K562 (cell line): Measurements from ENCODE around the gene STAB2.

Experiments
- BHLHE40 ChIP-seq: IDR thresholded peaks from 2 replicates; pipeline ENCODE4 v1.6.1; 2011; ENCODE audit warnings: low read length, improper control_type of control experiment
- CTBP1 ChIP-seq: fragments of 450-650 bp; IDR thresholded peaks from 2 replicates; pipeline ENCODE4 v1.6.1; 2016; ENCODE audit warnings: borderline replicate concordance
- CTCF ChIP-seq, 3 experiments: IDR thresholded peaks in 2 of 3; conservative IDR thresholded peaks in 1 of 3; 2 replicates each; pipeline ENCODE4 v1.5.1; 2011 to 2012; ENCODE audit warnings: low read length in 3 of 3, mild to moderate bottlenecking in 3 of 3, control low read depth in 2 of 3, improper control_type of control experiment in 1 of 3, inconsistent platforms in 1 of 3, low read depth in 1 of 3, mixed read lengths in 1 of 3, moderate library complexity in 1 of 3; ENCODE audit not compliant: insufficient read depth in 2 of 3
- DNMT1 ChIP-seq: fragments of 450-650 bp; IDR thresholded peaks from 2 replicates; pipeline ENCODE4 v1.6.1; 2016; ENCODE audit warnings: antibody characterized with exemption, mild to moderate bottlenecking
- MAX ChIP-seq: sonication (generic); formaldehyde crosslinking; IDR thresholded peaks from 2 replicates; pipeline ENCODE4 v1.9.0; 2022; ENCODE audit warnings: mild to moderate bottlenecking, missing genetic modification reagents
- POLR2A ChIP-seq: fragments of 450-650 bp; conservative IDR thresholded peaks from 2 replicates; pipeline ENCODE4 v1.6.1; 2016
- RBM15 ChIP-seq: fragments of 200-400 bp; formaldehyde crosslinking; IDR thresholded peaks from 2 replicates; pipeline ENCODE4 v1.6.1; 2018; ENCODE audit warnings: mild to moderate bottlenecking, low read length, moderate library complexity; ENCODE audit not compliant: insufficient read depth
- SIN3A ChIP-seq, 2 experiments: fragments of 150-350 bp in 1 of 2; IDR thresholded peaks; 2 replicates each; pipeline ENCODE4 v1.6.1; 2011 to 2016; ENCODE audit warnings: borderline replicate concordance in 2 of 2, low read depth in 2 of 2, low read length in 2 of 2, mild to moderate bottlenecking in 2 of 2, moderate library complexity in 2 of 2; ENCODE audit not compliant: control insufficient read depth in 1 of 2
- TAL1 ChIP-seq: fragments of 450-650 bp; IDR thresholded peaks from 2 replicates; pipeline ENCODE4 v1.6.1; 2016; ENCODE audit warnings: mild to moderate bottlenecking
- TCF7L2 ChIP-seq: fragments of 150-350 bp; IDR thresholded peaks from 2 replicates; pipeline ENCODE4 v1.6.1; 2016; ENCODE audit warnings: low read depth, mild to moderate bottlenecking, low read length, moderate library complexity
- ZNF445 ChIP-seq: fragments of 250-450 bp; sonication (Bioruptor Pico); IDR thresholded peaks from 2 replicates; pipeline ENCODE4 v1.4.0; 2020; ENCODE audit warnings: low read depth, mild to moderate bottlenecking, moderate library complexity
- ZNF589 ChIP-seq: fragments of 200-800 bp; sonication (Bioruptor generic); IDR thresholded peaks from 2 replicates; pipeline ENCODE4 v1.6.1; 2016; ENCODE audit warnings: low read depth, missing genetic modification characterization, missing compliant biosample characterization

GRCh38 chr12:103715494-103715893 is 128.4 kb downstream of the STAB2 start:
- TF ChIP-seq CTCF (IDR thresholded peaks at IDR 0.05 in 2 of 3, conservative IDR thresholded peaks at IDR 0.05 in 1 of 3; ENCODE audit: insufficient read depth in 2 of 3, low read depth in 1 of 3, low read length in 3 of 3), result no peak
- no peak for TF ChIP-seq POLR2A
- no peak for TF ChIP-seq ZNF445 (CRISPR knock-in tag)
- TF ChIP-seq TCF7L2, result no peak
- TF ChIP-seq BHLHE40, result no peak
- TF ChIP-seq TAL1, result no peak
- no peak for TF ChIP-seq CTBP1
- no peak for TF ChIP-seq MAX (CRISPR knock-in tag)
- no peak for TF ChIP-seq DNMT1
- no peak for TF ChIP-seq ZNF589 (CRISPR knock-in tag)
- TF ChIP-seq RBM15, result no peak
- no peak for TF ChIP-seq SIN3A (IDR thresholded peaks at IDR 0.05; ENCODE audit: borderline replicate concordance in 2 of 2, control insufficient read depth in 1 of 2, low read depth in 2 of 2, low read length in 2 of 2)
